GM12874 (cell line): ENCODE measurements around the gene CAMSAP3.

Source experiments
- CTCF ChIP-seq: IDR thresholded peaks from 2 replicates; pipeline ENCODE4 v1.5.1; 2011; ENCODE audit warnings: low read depth, mild to moderate bottlenecking, control low read depth, low read length, moderate library complexity; ENCODE audit not compliant: insufficient read depth

CAMSAP3 gene

GRCh38 chr19:7595466-7596133 is at the start of gene CAMSAP3:
Gene CAMSAP3, plus strand, starts transcription at chr19:7595863. Its CDS starts 140 bp downstream, at chr19:7596003.
- TF ChIP-seq CTCF, result no peak

GRCh38 chr19:7545904-7546303 is 49.8 kb upstream of the CAMSAP3 start:
- no peak for TF ChIP-seq CTCF

- TF ChIP-seq CTCF, result no peak
Observed at GRCh38 chr19:7547159-7547558, 48.5 kb upstream of the CAMSAP3 start.

- no peak for TF ChIP-seq CTCF
Observed at GRCh38 chr19:7549429-7550148, 46.1 kb upstream of the CAMSAP3 start.

GRCh38 chr19:7550169-7550770 is 45.4 kb upstream of the CAMSAP3 start:
- no peak for TF ChIP-seq CTCF

- no peak for TF ChIP-seq CTCF
Observed at GRCh38 chr19:7550987-7551761, 44.5 kb upstream of the CAMSAP3 start.

GRCh38 chr19:7552781-7553180 is 42.9 kb upstream of the CAMSAP3 start:
- no peak for TF ChIP-seq CTCF
